ENCODE measurements around the gene NFE2L1. TPM values are rescaled to one million over a fixed set of nuclear protein-coding genes. Genes with fewer than 3 reads are reported as not detected.

NFE2L1 gene
- polyA plus RNA-seq, 1 experiment = 251 TPM

GRCh38 chr17:48025040-48025903, 22.9 kb upstream of the NFE2L1 start:
- ChIA-PET CTCF (interaction anchor here (0.6 to 3.4 kb wide), 34 partner anchors 9 to 593 kb away, joined by 3 to 82 read pairs (median 6); partner anchors contain the start of genes CBX1, HOXB5, NFE2L1 and SNX11), POLR2A (interaction anchor here (0.8 to 2.5 kb wide), 5 partner anchors 11 to 99 kb away, joined by 3 to 22 read pairs (median 4); partner anchors contain the start of genes COPZ2 and NFE2L1)
- Histone ChIP-seq H3K27me3 (ENCODE audit: control insufficient read depth, insufficient read depth, low read length) (peaks cover 3% of the 10 kb centered on the region), H3K27ac (ENCODE audit: low read depth, low read length) (peak overlapping the region; percentile 52), H3K4me3 (ENCODE audit: low read depth, low read length) (peak overlapping the region; percentile 70), H3K9me3 (ENCODE audit: control insufficient read depth, insufficient read depth, low read length) (no peaks in the 10 kb centered on the region; the same call in 1 of the 2 replicates)
- peak; percentile 93 for DNase-seq (ENCODE audit: low read depth, low spot score)
- peak; percentile 70 for TF ChIP-seq CTCF (IDR thresholded peaks at IDR 0.05; ENCODE audit: low read depth, low read length)

DNA sequence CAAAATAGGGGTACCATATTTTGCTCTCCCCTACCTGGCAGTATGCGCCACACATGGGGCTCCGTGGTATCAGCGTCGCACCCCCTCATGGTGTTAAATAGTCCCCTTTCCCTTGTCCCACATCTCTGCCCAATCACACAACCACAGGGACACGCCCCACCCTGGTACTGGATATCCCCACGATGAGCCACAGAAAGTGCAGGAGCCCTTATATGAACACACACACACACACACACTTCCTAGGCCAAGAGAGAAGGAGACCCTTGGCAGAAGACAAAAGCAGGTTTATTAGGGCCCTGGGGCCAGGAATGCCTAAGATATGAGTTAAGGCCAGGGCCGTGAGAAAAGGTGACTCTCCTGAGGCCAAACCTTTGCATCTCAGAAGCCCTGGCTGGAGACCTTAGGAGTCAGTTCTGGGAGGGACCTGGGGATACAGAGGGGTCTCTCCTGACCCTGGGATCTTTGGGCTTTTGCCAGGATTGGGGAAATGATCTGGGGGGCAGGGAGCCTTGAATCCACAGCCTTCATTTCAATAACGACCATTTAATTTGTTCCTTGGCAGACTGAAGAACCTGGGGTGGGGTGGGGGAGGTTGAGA, 22.2 kb upstream of the NFE2L1 start:
- H3K27me3 ChIP-seq (ENCODE audit: control insufficient read depth, insufficient read depth, low read length) = peaks cover 3% of the 10 kb centered on the region
- no peaks in the 10 kb centered on the region; the same call in 1 of the 2 replicates for H3K9me3 ChIP-seq (ENCODE audit: control insufficient read depth, insufficient read depth, low read length)
- peak overlapping the region; percentile 52 for H3K27ac ChIP-seq (ENCODE audit: low read depth, low read length)
- CTCF ChIA-PET = interaction anchor here (0.6 to 3.4 kb wide), 36 partner anchors 9 to 592 kb away, joined by 3 to 82 read pairs (median 6); partner anchors contain the start of genes CBX1, HOXB5, NFE2L1 and SNX11
- DNase-seq (ENCODE audit: low read depth, low spot score) = no peak
- no peak for TF ChIP-seq CTCF (IDR thresholded peaks at IDR 0.05; ENCODE audit: low read depth, low read length)
- no peak overlapping the region for H3K4me3 ChIP-seq (ENCODE audit: low read depth, low read length)
- POLR2A ChIA-PET = interaction anchor here (0.6 to 2.5 kb wide), 8 partner anchors 11 to 100 kb away, joined by 3 to 22 read pairs (median 4); partner anchors contain the start of genes CBX1, COPZ2 and NFE2L1

- H3K4me3 ChIP-seq (ENCODE audit: low read depth, low read length) = no peak overlapping the region
- ChIA-PET CTCF (interaction anchor here (0.6 to 3.4 kb wide), 24 partner anchors 8 to 591 kb away, joined by 3 to 82 read pairs (median 8); partner anchors contain the start of genes CBX1, NFE2L1 and SNX11), POLR2A (interaction anchor here (0.6 to 2.5 kb wide), 6 partner anchors 10 to 99 kb away, joined by 4 to 22 read pairs (median 5); partner anchors contain the start of genes CBX1, COPZ2, NFE2L1 and SNX11)
- peak; percentile 71 for DNase-seq (ENCODE audit: low read depth, low spot score)
- H3K27ac ChIP-seq (ENCODE audit: low read depth, low read length) = peak overlapping the region; percentile 39
- no peaks in the 10 kb centered on the region; the same call in 1 of the 2 replicates for H3K9me3 ChIP-seq (ENCODE audit: control insufficient read depth, insufficient read depth, low read length)
- TF ChIP-seq CTCF (IDR thresholded peaks at IDR 0.05; ENCODE audit: low read depth, low read length) = peak; percentile 96
- no peaks in the 10 kb centered on the region for H3K27me3 ChIP-seq (ENCODE audit: control insufficient read depth, insufficient read depth, low read length)
These were observed 21.4 kb upstream of the NFE2L1 start for GRCh38 chr17:48026502-48027321.

GRCh38 chr17:48027322-48027981, 20.7 kb upstream of the NFE2L1 start:
- Histone ChIP-seq H3K4me3 (ENCODE audit: low read depth, low read length) (no peak overlapping the region), H3K9me3 (ENCODE audit: control insufficient read depth, insufficient read depth, low read length) (no peaks in the 10 kb centered on the region; the same call in 1 of the 2 replicates), H3K27me3 (ENCODE audit: control insufficient read depth, insufficient read depth, low read length) (no peaks in the 10 kb centered on the region), H3K27ac (ENCODE audit: low read depth, low read length) (no peak overlapping the region)
- CTCF ChIA-PET = interaction anchor here (0.8 to 3.4 kb wide), 15 partner anchors 8 to 591 kb away, joined by 3 to 82 read pairs (median 18); partner anchors contain the start of genes CBX1 and NFE2L1
- DNase-seq (ENCODE audit: low read depth, low spot score) = no peak
- TF ChIP-seq CTCF (IDR thresholded peaks at IDR 0.05; ENCODE audit: low read depth, low read length) = no peak
- POLR2A ChIA-PET = interaction anchor here (0.9 to 2.5 kb wide), 4 partner anchors 9 to 80 kb away, joined by 4 to 9 read pairs (median 4); partner anchors contain the start of genes CBX1, COPZ2, NFE2L1 and SNX11

Data from AG04450 (cell line).